HCT116 (cell line): ENCODE data around the gene GCN1. TPM values are rescaled to one million over a fixed set of nuclear protein-coding genes. Genes with fewer than 3 reads are reported as not detected.

ENCODE experiments used
- ATAC-seq: fragments of 200-7000 bp; cut with Tn5 transposase; 2 replicates; pipeline ENCODE4 v1.9.1; 2020; ENCODE audit warnings: mild to moderate bottlenecking, moderate library complexity
- BruUV-seq: library from RNA; stranded (reverse); fragments of 400-500 nt; replicated peaks from 2 replicates; lab custom pipeline; 2021; lab: Mats Ljungman, UMichigan
- CTCF ChIA-PET: fragments of 300-600 bp; sonication (Branson Sonifier 250); formaldehyde crosslinking; loops from one replicate; lab custom pipeline; 2021; ENCODE audit warnings: antibody characterized with exemption; lab: Charles Lee
- POLR2A ChIA-PET: fragments of 300-600, 350-600 bp; sonication (Branson Sonifier 250); formaldehyde crosslinking; loops from one replicate; lab custom pipeline; 2021; ENCODE audit warnings: antibody characterized with exemption; lab: Charles Lee
- RAD21 ChIA-PET, 2 experiments: fragments of 300-600 bp; sonication (Branson Sonifier 250); formaldehyde crosslinking; loops; one replicate each; lab custom pipeline; 2023; ENCODE audit warnings: low total read pairs in 2 of 2; ENCODE audit not compliant: uncharacterized antibody in 2 of 2, unreplicated experiment in 2 of 2, low non-redundant PET in 1 of 2; lab: Charles Lee
- DNase-seq: peaks from one replicate; pipeline ENCODE4 v3.0.0-alpha.2; 2010; ENCODE audit warnings: low read depth, low spot score
- H2AFZ ChIP-seq: fragments of 200-600 bp; shearing (Covaris generic), sonication (generic); 2 replicates; pipeline ENCODE4 v1.6.1; 2017; ENCODE audit warnings: low read depth, mixed run types, mixed read lengths, antibody characterized with exemption, low read length; ENCODE audit not compliant: poor library complexity, severe bottlenecking
- H3K27ac ChIP-seq: 2 replicates; pipeline ENCODE4 v1.5.1; 2012; ENCODE audit warnings: low read depth, low read length
- H3K27me3 ChIP-seq: fragments of 200-600 bp; sonication (generic); 2 replicates; pipeline ENCODE4 v1.6.1; 2016; ENCODE audit warnings: mixed run types, low read length, mixed read lengths; ENCODE audit not compliant: insufficient read depth
- H3K36me3 ChIP-seq, 2 experiments: fragments of 200-500 bp in 1 of 2; fragments of 200-600 bp in 1 of 2; sonication (Bioruptor generic) in 1 of 2; sonication (generic) in 1 of 2; 2 replicates each; pipeline versions ENCODE4 v1.5.1 to v1.6.1; 2014 to 2016; ENCODE audit warnings: low read length in 2 of 2, inconsistent platforms in 1 of 2, mixed read lengths in 1 of 2, mixed run types in 1 of 2; ENCODE audit not compliant: insufficient read depth in 2 of 2, control insufficient read depth in 1 of 2
- H3K4me1 ChIP-seq, 2 experiments: fragments of 200-600 bp in 1 of 2; sonication (generic) in 1 of 2; 2 replicates each; pipeline versions ENCODE4 v1.5.1 to v1.6.1; 2012 to 2017; ENCODE audit warnings: low read length in 2 of 2, inconsistent platforms in 1 of 2, mild to moderate bottlenecking in 1 of 2, mixed read lengths in 1 of 2, mixed run types in 1 of 2, moderate library complexity in 1 of 2; ENCODE audit not compliant: insufficient read depth in 2 of 2, control insufficient read depth in 1 of 2
- H3K4me2 ChIP-seq: fragments of 200-600 bp; sonication (generic); 2 replicates; pipeline ENCODE4 v1.6.1; 2017; ENCODE audit warnings: mixed run types, low read length, mixed read lengths
- H3K4me3 ChIP-seq, 2 experiments: fragments of 200-600 bp in 1 of 2; sonication (generic) in 1 of 2; replicated peaks in 1 of 2; 2 replicates each; pipeline ENCODE4 v1.5.1; 2011 to 2016; ENCODE audit warnings: low read length in 2 of 2, control low read depth in 1 of 2, low read depth in 1 of 2, mild to moderate bottlenecking in 1 of 2, mixed read lengths in 1 of 2, mixed run types in 1 of 2
- H3K79me2 ChIP-seq: fragments of 200-600 bp; sonication (generic); 2 replicates; pipeline ENCODE4 v1.6.1; 2017; ENCODE audit warnings: mild to moderate bottlenecking, mixed run types, low read length, moderate library complexity, mixed read lengths; ENCODE audit not compliant: insufficient read depth
- H3K9ac ChIP-seq: fragments of 200-600 bp; sonication (generic); 2 replicates; pipeline ENCODE4 v1.6.1; 2016; ENCODE audit warnings: low read length, mixed read lengths
- H3K9me2 ChIP-seq: fragments of 200-600 bp; sonication (generic), shearing (Covaris generic); 2 replicates; pipeline ENCODE4 v1.6.1; 2017; ENCODE audit warnings: mixed run types, mild to moderate bottlenecking, moderate library complexity; ENCODE audit not compliant: insufficient read depth
- H3K9me3 ChIP-seq, 2 experiments: fragments of 200-500 bp in 1 of 2; fragments of 200-600 bp in 1 of 2; sonication (Bioruptor generic) in 1 of 2; sonication (generic) in 1 of 2; 2 replicates each; pipeline ENCODE4 v1.6.1; 2014 to 2017; ENCODE audit warnings: low read length in 2 of 2, mixed read lengths in 2 of 2, inconsistent platforms in 1 of 2, low read depth in 1 of 2, mild to moderate bottlenecking in 1 of 2, mixed run types in 1 of 2, moderate library complexity in 1 of 2; ENCODE audit not compliant: control insufficient read depth in 1 of 2, insufficient read depth in 1 of 2
- H4K20me1 ChIP-seq: fragments of 200-600 bp; sonication (generic), shearing (Covaris generic); 2 replicates; pipeline ENCODE4 v1.6.1; 2017; ENCODE audit warnings: mixed run types, mild to moderate bottlenecking, moderate library complexity; ENCODE audit not compliant: insufficient read depth
- CEBPB ChIP-seq: IDR thresholded peaks from 2 replicates; pipeline ENCODE4 v1.6.1; 2012; ENCODE audit warnings: low read depth
- EZH2 ChIP-seq: fragments of 200-600 bp; sonication (generic); IDR thresholded peaks from 2 replicates; pipeline ENCODE4 v1.6.1; 2017; ENCODE audit warnings: antibody characterized with exemption, mixed run types
- REST ChIP-seq: IDR thresholded peaks from 2 replicates; pipeline ENCODE4 v1.6.1; 2012; ENCODE audit warnings: low read depth
- SP1 ChIP-seq: IDR thresholded peaks from 2 replicates; pipeline ENCODE4 v1.6.1; 2012; ENCODE audit warnings: low read depth
- ZFX ChIP-seq: fragments of 450-650 bp; IDR thresholded peaks from 2 replicates; pipeline ENCODE4 v1.6.1; 2017
- intact Hi-C: fragments of 100-400 bp; cut with micrococcal nuclease; formaldehyde crosslinking; loops from 2 replicates; pipeline ENCODE4 v1.10.0; 2022
- total RNA-seq: library from RNA; stranded (reverse); gene quantifications from one replicate; pipeline ENCODE4 v1.2.1, GENCODE V29; 2021; ENCODE audit not compliant: unreplicated experiment

Gene GCN1
- total RNA-seq, 1 experiment from 2014 or later, result 184 TPM

GRCh38 chr12:120239776-120240494 is 45.4 kb upstream of the GCN1 start (continued):
- no peak for TF ChIP-seq REST
- no peak for TF ChIP-seq CEBPB
- no peak for TF ChIP-seq EZH2

- no peaks in the 10 kb centered on the region; the same call in 1 of the 2 replicates for H4K20me1 ChIP-seq
- no peak overlapping the region for H2AFZ ChIP-seq
- ATAC-seq, result no peak
- intact Hi-C loops, result loop anchor here (10.0 kb wide), 1 partner anchor 196 kb away; the partner anchor contains the start of gene COX6A1
- no peaks in the 10 kb centered on the region for H3K27me3 ChIP-seq
- H3K4me2 ChIP-seq, result peak overlapping the region; percentile 75
- no TSS peak for BruUV-seq
- DNase-seq, result no peak
- peak overlapping the region; percentile 59 for H3K9ac ChIP-seq
- peak overlapping the region; percentile 76 for H3K27ac ChIP-seq
- peaks cover 63 to 94% of the 10 kb centered on the region in 2 experiments for H3K4me1 ChIP-seq
- POLR2A ChIA-PET, result interaction anchor here (0.8 to 6.9 kb wide), 6 partner anchors 8 to 54 kb away, joined by 4 to 46 read pairs (median 7); partner anchors contain the start of genes RNU4-1, RNU4-2 and RPLP0
- no peaks in the 10 kb centered on the region for H3K9me3 ChIP-seq
- CTCF ChIA-PET, result interaction anchor here (1.1 to 3.5 kb wide), 4 partner anchors 8 to 27 kb away, joined by 3 to 13 read pairs (median 6); partner anchors contain the start of gene PXN
- no peaks in the 10 kb centered on the region for H3K9me2 ChIP-seq
- RAD21 ChIA-PET, result interaction anchor here in 1 of 2 experiments (1.8 kb wide), 1 partner anchor 27 kb away, joined by 7 read pairs; the partner anchor contains the start of gene PXN
- H3K4me3 ChIP-seq, result 0 out of 4 replicates have a peak overlapping the region, but pooled peaks of 1 of the 2 experiments have one; percentile 33
- no peak for TF ChIP-seq SP1
- TF ChIP-seq ZFX, result no peak
- H3K36me3 ChIP-seq, result no peaks in the 10 kb centered on the region; a peak in 1 of 4 replicates
- peaks cover 100% of the 10 kb centered on the region for H3K79me2 ChIP-seq
Measured at GRCh38 chr12:120238839-120239445, 44.4 kb upstream of the GCN1 start.
